Urothelium cell line (cell line): ENCODE measurements around the gene CYBC1.
A peak's percentile ranks its signal among the peaks of the same experiment; 100 is the strongest.
"Not testable (repeated sequence)": the region's sequence is repeated elsewhere in the genome, so short reads cannot be mapped to it uniquely, and the experiment has no call there.

Experiments
- DNase-seq: peaks from one replicate; pipeline ENCODE4 v3.0.0; 2011; ENCODE audit warnings: low spot score, mixed read lengths
- FAIRE-seq: peaks from 2 replicates; lab custom pipeline; 2011; peaks lifted over from hg19 to GRCh38; lab: Jason Lieb, UNC

The CYBC1 gene

GRCh38 chr17:82480318-82480717, 29.8 kb upstream of the CYBC1 start:
- no peak for FAIRE-seq

GRCh38 chr17:82479602-82480001, 29.1 kb upstream of the CYBC1 start:
- DNase-seq (no peak), FAIRE-seq (no peak)

More at GRCh38 chr17:82480318-82480717, 29.8 kb upstream of the CYBC1 start:
- DNase-seq = no peak

GRCh38 chr17:82477934-82478333, 27.4 kb upstream of the CYBC1 start:
- no peak for FAIRE-seq
- no peak for DNase-seq

GRCh38 chr17:82475458-82475857, 24.9 kb upstream of the CYBC1 start:
- FAIRE-seq (no peak), DNase-seq (no peak)

- no peak for DNase-seq
- FAIRE-seq = no peak
These were observed 23.9 kb upstream of the CYBC1 start for GRCh38 chr17:82474223-82475010.

GRCh38 chr17:82470065-82470464, 19.5 kb upstream of the CYBC1 start:
- DNase-seq (no peak), FAIRE-seq (no peak)

GRCh38 chr17:82468692-82469091, 18.1 kb upstream of the CYBC1 start:
- no peak for DNase-seq
- no peak for FAIRE-seq

GRCh38 chr17:82465023-82465603, 14.6 kb upstream of the CYBC1 start:
- DNase-seq (no peak), FAIRE-seq (no peak)

- DNase-seq = no peak
- FAIRE-seq = no peak
These were observed 14.0 kb upstream of the CYBC1 start for GRCh38 chr17:82464567-82464929.

GRCh38 chr17:82463925-82464566, 13.5 kb upstream of the CYBC1 start:
- DNase-seq (no peak), FAIRE-seq (no peak)

- FAIRE-seq (no peak), DNase-seq (no peak)
These were observed 12.8 kb upstream of the CYBC1 start for GRCh38 chr17:82463391-82463790.

GRCh38 chr17:82461827-82462524, 11.4 kb upstream of the CYBC1 start:
- no peak for FAIRE-seq
- no peak for DNase-seq

GRCh38 chr17:82459936-82460335, 9.4 kb upstream of the CYBC1 start:
- DNase-seq, FAIRE-seq: not testable (repeated sequence)

- DNase-seq = no peak
These were observed 8.4 kb upstream of the CYBC1 start for GRCh38 chr17:82458885-82459424.

GRCh38 chr17:82458179-82458884, 7.8 kb upstream of the CYBC1 start, which contains the start of gene NARF:
TSS of gene NARF (plus strand) at chr17:82458741. CDS start at chr17:82458804, 63 bp downstream.
- peak; percentile 97 for FAIRE-seq
- peak; percentile 100 for DNase-seq

More at GRCh38 chr17:82458885-82459424, 8.4 kb upstream of the CYBC1 start:
- FAIRE-seq = no peak

- DNase-seq (no peak), FAIRE-seq (no peak)
These were observed 7.3 kb upstream of the CYBC1 start for GRCh38 chr17:82457929-82458178.

- no peak for FAIRE-seq
- DNase-seq = no peak
These were observed 6.7 kb upstream of the CYBC1 start for GRCh38 chr17:82457073-82457928.

GRCh38 chr17:82453706-82454105, 3.2 kb upstream of the CYBC1 start:
- DNase-seq, FAIRE-seq: not testable (repeated sequence)

- not testable (repeated sequence) for FAIRE-seq, DNase-seq
These were observed 2.6 kb upstream of the CYBC1 start for GRCh38 chr17:82453151-82453550.

GRCh38 chr17:82452162-82452561, 1.6 kb upstream of the CYBC1 start:
- FAIRE-seq (no peak), DNase-seq (no peak)
